ENCODE results near the gene ADRA1B. TPM values are rescaled to one million over a fixed set of nuclear protein-coding genes. Genes with fewer than 3 reads are reported as not detected.

ADRA1B gene
- polyA plus RNA-seq, 3 donors, result not detected

- Histone ChIP-seq H3K4me1 (ENCODE audit: control insufficient read depth in 1 of 2, insufficient read depth in 2 of 2, low read length in 2 of 2) (no peaks in the 10 kb centered on the region), H3K9ac (ENCODE audit: insufficient read depth, low read length, poor library complexity, severe bottlenecking) (no peak overlapping the region), H3K9me3 (replicated peaks in 1 of 2; ENCODE audit: control insufficient read depth in 1 of 2, insufficient read depth in 1 of 2, low read length in 2 of 2) (no peaks in the 10 kb centered on the region), H3K36me3 (replicated peaks in 1 of 2; ENCODE audit: control insufficient read depth in 1 of 2, insufficient read depth in 2 of 2, low read length in 2 of 2) (no peaks in the 10 kb centered on the region), H3K4me2 (replicated peaks; ENCODE audit: extremely low read depth, low read length, poor library complexity, severe bottlenecking) (no peak overlapping the region), H3K27me3 (ENCODE audit: control insufficient read depth in 2 of 2, insufficient read depth in 2 of 2, low read length in 2 of 2) (peaks cover 2 to 4% of the 10 kb centered on the region in 2 donors), H4K20me1 (ENCODE audit: insufficient read depth, low read length) (no peaks in the 10 kb centered on the region), H3K79me2 (ENCODE audit: insufficient read depth, low read length) (no peaks in the 10 kb centered on the region), H2AFZ (ENCODE audit: insufficient read depth, low read depth, low read length, poor library complexity, severe bottlenecking) (no peak overlapping the region), H3K4me3 (replicated peaks in 1 of 3; ENCODE audit: low read depth in 2 of 3, low read length in 3 of 3) (no peak overlapping the region), H3K27ac (ENCODE audit: low read depth in 1 of 2, low read length in 2 of 2) (no peak overlapping the region)
- intact Hi-C loops (cut with micrococcal nuclease), result no loop called here
- Mint-ChIP-seq H3K9me3 (no peaks in the 10 kb centered on the region), H3K27ac (peak overlapping the region in 1 of 7 donors; percentile 4), H3K27me3 (ENCODE audit: low read depth in 3 of 3) (peaks cover 8 to 14% (median 8%) of the 10 kb centered on the region in 3 donors), H3K4me3 (no peak overlapping the region), H3K4me1 (no peaks in the 10 kb centered on the region), H3K36me3 (no peaks in the 10 kb centered on the region)
- no peak for DNase-seq
- TF ChIP-seq CTCF (IDR thresholded peaks at IDR 0.05), result no peak
- WGBS (ENCODE audit: insufficient coverage), result 94% methylated on average over 2 of the region's 4 CpGs
Observed at GRCh38 chr5:159962214-159962613, 45.9 kb downstream of the ADRA1B start.

- TF ChIP-seq CTCF (IDR thresholded peaks at IDR 0.05), result no peak
- Histone ChIP-seq H3K4me2 (replicated peaks; ENCODE audit: extremely low read depth, low read length, poor library complexity, severe bottlenecking) (no peak overlapping the region), H3K9ac (ENCODE audit: insufficient read depth, low read length, poor library complexity, severe bottlenecking) (no peak overlapping the region), H3K79me2 (ENCODE audit: insufficient read depth, low read length) (no peaks in the 10 kb centered on the region), H3K4me3 (replicated peaks in 1 of 3; ENCODE audit: low read depth in 2 of 3, low read length in 3 of 3) (no peak overlapping the region), H3K27ac (ENCODE audit: low read depth in 1 of 2, low read length in 2 of 2) (no peak overlapping the region), H3K9me3 (replicated peaks in 1 of 2; ENCODE audit: control insufficient read depth in 1 of 2, insufficient read depth in 1 of 2, low read length in 2 of 2) (no peaks in the 10 kb centered on the region), H4K20me1 (ENCODE audit: insufficient read depth, low read length) (no peaks in the 10 kb centered on the region), H3K36me3 (replicated peaks in 1 of 2; ENCODE audit: control insufficient read depth in 1 of 2, insufficient read depth in 2 of 2, low read length in 2 of 2) (no peaks in the 10 kb centered on the region), H3K27me3 (ENCODE audit: control insufficient read depth in 2 of 2, insufficient read depth in 2 of 2, low read length in 2 of 2) (peaks cover 9 to 10% of the 10 kb centered on the region in 2 donors), H2AFZ (ENCODE audit: insufficient read depth, low read depth, low read length, poor library complexity, severe bottlenecking) (no peak overlapping the region), H3K4me1 (ENCODE audit: control insufficient read depth in 1 of 2, insufficient read depth in 2 of 2, low read length in 2 of 2) (no peaks in the 10 kb centered on the region)
- Mint-ChIP-seq H3K27me3 (ENCODE audit: low read depth in 3 of 3) (peaks cover 14 to 18% (median 17%) of the 10 kb centered on the region in 3 donors), H3K4me1 (no peaks in the 10 kb centered on the region), H3K9me3 (no peaks in the 10 kb centered on the region), H3K36me3 (no peaks in the 10 kb centered on the region), H3K27ac (no peak overlapping the region), H3K4me3 (no peak overlapping the region)
- 67% methylated on average over 1 of the region's 6 CpGs for WGBS (ENCODE audit: insufficient coverage)
- DNase-seq, result no peak
- intact Hi-C loops (cut with micrococcal nuclease), result no loop called here
Observed at GRCh38 chr5:159963935-159964334, 47.7 kb downstream of the ADRA1B start.
